ENCODE data around the gene FOXD2. TPM values are rescaled to one million over a fixed set of nuclear protein-coding genes. Genes with fewer than 3 reads are reported as not detected.

FOXD2 gene
- total RNA-seq, result under 1 TPM in 1 of 4 donors, not detected in 3; 0.11 TPM

DNA sequence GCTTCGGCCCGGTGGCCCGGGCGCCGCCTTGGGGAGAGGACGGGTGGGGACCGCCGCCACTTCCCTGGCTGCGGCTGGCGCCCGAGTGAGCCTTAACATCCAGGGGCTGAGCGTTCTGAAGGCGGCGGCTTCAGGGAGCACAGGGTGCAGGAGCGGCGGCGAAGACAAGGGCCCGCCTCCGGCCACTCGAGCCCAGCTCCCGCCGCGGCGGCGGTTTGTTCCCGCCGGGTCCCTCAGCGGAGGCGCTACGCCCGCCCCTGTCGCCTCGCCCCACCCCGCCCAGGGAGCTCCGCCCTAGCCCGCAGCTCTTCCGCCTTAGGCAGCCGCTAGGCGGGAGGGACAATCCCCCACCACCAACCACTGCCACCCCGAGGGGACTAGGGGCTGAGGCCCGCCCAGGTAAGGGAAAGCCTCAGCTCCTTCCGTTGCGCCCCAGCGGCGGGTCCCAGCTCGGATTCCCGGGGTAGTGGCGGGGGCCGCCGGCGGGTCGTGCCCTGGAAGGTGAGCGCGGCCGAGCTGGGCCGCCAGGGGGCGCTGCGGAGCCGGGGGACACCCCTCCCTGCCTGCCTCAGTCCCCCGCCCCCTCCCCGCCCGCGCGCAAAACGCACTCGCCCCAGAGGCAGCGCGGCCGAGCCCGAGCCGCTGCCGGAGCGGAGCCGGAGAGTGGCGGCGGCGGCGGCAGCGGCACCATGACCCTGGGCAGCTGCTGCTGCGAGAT, at the start of gene FOXD2:
Gene FOXD2 (plus strand): TSS at position 598 of the 718 bp plus-strand sequence. CDS start 92 bp downstream, at position 690.
- Histone ChIP-seq H3K4me3 (peak within 1 kb of the TSS; percentile 71 to 95 (median 74)), H3K27ac (peak within 1 kb of the TSS; percentile 69 to 78 (median 72)), H3K36me3 (no peaks in the 10 kb centered on the region), H3K4me1 (peaks cover 8 to 17% of the 10 kb centered on the region in 2 donors), H3K27me3 (peaks cover 59 to 81% (median 78%) of the 10 kb centered on the region in 3 donors), H3K9me3 (no peaks in the 10 kb centered on the region)
- DNase-seq (peak; percentile 57 to 66), ATAC-seq (peak; percentile 89 to 93)
- in situ Hi-C loops (cut with MboI; ENCODE audit: low sequenced_read_pairs in 4 of 4), result loop anchor here in 1 of 4 donors (25.0 kb wide), 2 partner anchors 250 to 275 kb away; partner anchors contain the start of gene PDZK1IP1
- TF ChIP-seq, protein P1, sequence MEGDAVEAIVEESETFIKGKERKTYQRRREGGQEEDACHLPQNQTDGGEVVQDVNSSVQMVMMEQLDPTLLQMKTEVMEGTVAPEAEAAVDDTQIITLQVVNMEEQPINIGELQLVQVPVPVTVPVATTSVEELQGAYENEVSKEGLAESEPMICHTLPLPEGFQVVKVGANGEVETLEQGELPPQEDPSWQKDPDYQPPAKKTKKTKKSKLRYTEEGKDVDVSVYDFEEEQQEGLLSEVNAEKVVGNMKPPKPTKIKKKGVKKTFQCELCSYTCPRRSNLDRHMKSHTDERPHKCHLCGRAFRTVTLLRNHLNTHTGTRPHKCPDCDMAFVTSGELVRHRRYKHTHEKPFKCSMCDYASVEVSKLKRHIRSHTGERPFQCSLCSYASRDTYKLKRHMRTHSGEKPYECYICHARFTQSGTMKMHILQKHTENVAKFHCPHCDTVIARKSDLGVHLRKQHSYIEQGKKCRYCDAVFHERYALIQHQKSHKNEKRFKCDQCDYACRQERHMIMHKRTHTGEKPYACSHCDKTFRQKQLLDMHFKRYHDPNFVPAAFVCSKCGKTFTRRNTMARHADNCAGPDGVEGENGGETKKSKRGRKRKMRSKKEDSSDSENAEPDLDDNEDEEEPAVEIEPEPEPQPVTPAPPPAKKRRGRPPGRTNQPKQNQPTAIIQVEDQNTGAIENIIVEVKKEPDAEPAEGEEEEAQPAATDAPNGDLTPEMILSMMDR (IDR thresholded peaks at IDR 0.05 in 4 of 5, conservative IDR thresholded peaks at IDR 0.05 in 1 of 5), result peak; percentile 83 to 99 (median 97)
- TF ChIP-seq POLR2A (IDR thresholded peaks at IDR 0.05), result peak; percentile 48 to 52
- intact Hi-C loops (cut with DNase I; ENCODE audit: low total_unique reads), result loop anchor here (2.0 kb wide), 1 partner anchor 273 kb away; no protein-coding TSS in a partner anchor

DNA sequence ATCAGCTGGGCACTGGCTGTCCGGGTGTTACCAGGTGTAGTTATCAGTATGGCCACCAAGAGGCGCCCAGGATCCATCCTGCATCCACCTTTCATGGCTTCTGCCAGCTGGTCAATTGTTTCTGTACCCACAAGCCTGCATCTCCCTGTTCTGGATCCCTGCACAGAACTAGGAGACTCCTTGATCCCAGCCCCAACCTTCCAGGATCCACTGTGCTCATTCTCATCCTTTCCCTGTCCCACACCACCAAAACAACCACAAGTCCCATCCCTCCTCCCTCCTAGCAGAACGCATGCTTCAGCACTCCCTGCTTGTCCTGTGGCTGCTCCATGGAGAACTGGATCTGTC, 49.0 kb upstream of the FOXD2 start:
- peak; percentile 5 to 29 for DNase-seq
- Histone ChIP-seq H3K4me3 (no peak overlapping the region), H3K36me3 (no peaks in the 10 kb centered on the region), H3K27ac (no peak overlapping the region), H3K4me1 (peaks cover 0 to 4% of the 10 kb centered on the region in 2 donors), H3K9me3 (no peaks in the 10 kb centered on the region), H3K27me3 (peaks cover 0 to 14% (median 9%) of the 10 kb centered on the region in 3 donors)
- TF ChIP-seq, protein P1 (IDR thresholded peaks at IDR 0.05 in 4 of 5, conservative IDR thresholded peaks at IDR 0.05 in 1 of 5), result peak in 3 of 5 experiments; percentile 50 to 67 (median 60)
- TF ChIP-seq POLR2A (IDR thresholded peaks at IDR 0.05), result no peak
- peak; percentile 27 to 64 for ATAC-seq
- in situ Hi-C loops (cut with MboI; ENCODE audit: low sequenced_read_pairs in 4 of 4) (no loop called here), intact Hi-C loops (cut with DNase I; ENCODE audit: low total_unique reads) (loop anchor here (5.0 kb wide), 1 partner anchor 338 kb away; no protein-coding TSS in a partner anchor)

DNA sequence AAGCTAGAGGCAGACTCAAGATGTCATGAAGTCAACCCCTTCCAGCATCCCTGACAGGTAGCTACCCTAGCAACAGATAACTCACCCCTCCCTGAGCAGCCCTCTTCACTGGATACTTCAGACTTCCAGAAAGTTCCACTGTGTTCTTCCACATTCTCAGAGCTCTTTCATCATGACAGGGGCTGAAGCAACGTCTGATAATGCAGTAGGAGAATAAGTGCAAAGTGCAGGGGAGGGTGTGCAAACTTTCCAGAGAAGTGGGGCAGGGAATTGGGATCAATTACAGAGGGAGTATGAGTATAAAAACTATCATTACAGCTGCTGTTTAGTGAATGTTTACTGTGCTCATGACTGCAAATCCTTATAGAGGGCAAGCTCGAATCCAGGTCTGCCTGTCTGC, 48.1 kb upstream of the FOXD2 start:
- Histone ChIP-seq H3K9me3 (no peaks in the 10 kb centered on the region), H3K4me1 (peaks cover 0 to 4% of the 10 kb centered on the region in 2 donors), H3K27me3 (peaks cover 5 to 16% (median 9%) of the 10 kb centered on the region in 3 donors), H3K27ac (no peak overlapping the region), H3K36me3 (no peaks in the 10 kb centered on the region), H3K4me3 (no peak overlapping the region)
- DNase-seq (no peak), ATAC-seq (no peak)
- intact Hi-C loops (cut with DNase I; ENCODE audit: low total_unique reads) (loop anchor here (5.0 kb wide), 1 partner anchor 338 kb away; no protein-coding TSS in a partner anchor), in situ Hi-C loops (cut with MboI; ENCODE audit: low sequenced_read_pairs in 4 of 4) (no loop called here)
- TF ChIP-seq POLR2A (IDR thresholded peaks at IDR 0.05), result no peak
- TF ChIP-seq, protein P1 (IDR thresholded peaks at IDR 0.05 in 4 of 5, conservative IDR thresholded peaks at IDR 0.05 in 1 of 5), result no peak

DNA sequence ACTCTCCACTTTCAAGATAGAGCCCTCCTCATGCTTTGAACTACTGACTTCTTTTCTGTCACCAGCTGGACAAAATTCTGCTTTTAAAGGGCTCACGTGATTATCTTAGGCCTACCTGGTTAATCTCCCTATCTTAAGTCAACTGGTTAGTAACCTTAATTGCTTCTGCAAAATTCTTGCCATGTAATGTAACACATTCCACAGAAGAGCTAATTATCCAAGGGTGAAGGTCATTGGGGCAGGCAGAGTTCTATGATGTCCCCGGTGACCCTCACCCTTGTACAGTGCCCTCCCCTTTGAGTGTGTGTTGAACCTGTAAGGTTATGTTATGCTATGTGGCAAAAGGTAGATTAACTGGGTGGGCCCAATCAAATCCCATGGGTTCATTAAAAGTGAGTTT, 47.0 kb upstream of the FOXD2 start:
- Histone ChIP-seq H3K36me3 (no peaks in the 10 kb centered on the region), H3K4me1 (peaks cover 0 to 4% of the 10 kb centered on the region in 2 donors), H3K9me3 (no peaks in the 10 kb centered on the region), H3K4me3 (no peak overlapping the region), H3K27me3 (peaks cover 5 to 26% (median 14%) of the 10 kb centered on the region in 3 donors), H3K27ac (no peak overlapping the region)
- DNase-seq (no peak), ATAC-seq (no peak)
- TF ChIP-seq, protein P1 (IDR thresholded peaks at IDR 0.05 in 4 of 5, conservative IDR thresholded peaks at IDR 0.05 in 1 of 5), result no peak
- TF ChIP-seq POLR2A (IDR thresholded peaks at IDR 0.05), result no peak
- in situ Hi-C loops (cut with MboI; ENCODE audit: low sequenced_read_pairs in 4 of 4), result no loop called here
- intact Hi-C loops (cut with DNase I; ENCODE audit: low total_unique reads), result no loop called here

Data from gastrocnemius medialis (tissue), 4 donors.